GM21526 (cell line): Measurements from ENCODE around the gene NUAK2.

Experiments
- ATAC-seq: cut with Tn5 transposase; IDR thresholded peaks from one replicate; pipeline ENCODE4 v1.9.1; 2021; ENCODE audit warnings: moderate library complexity; ENCODE audit not compliant: unreplicated experiment, low FRiP score

Gene NUAK2

DNA sequence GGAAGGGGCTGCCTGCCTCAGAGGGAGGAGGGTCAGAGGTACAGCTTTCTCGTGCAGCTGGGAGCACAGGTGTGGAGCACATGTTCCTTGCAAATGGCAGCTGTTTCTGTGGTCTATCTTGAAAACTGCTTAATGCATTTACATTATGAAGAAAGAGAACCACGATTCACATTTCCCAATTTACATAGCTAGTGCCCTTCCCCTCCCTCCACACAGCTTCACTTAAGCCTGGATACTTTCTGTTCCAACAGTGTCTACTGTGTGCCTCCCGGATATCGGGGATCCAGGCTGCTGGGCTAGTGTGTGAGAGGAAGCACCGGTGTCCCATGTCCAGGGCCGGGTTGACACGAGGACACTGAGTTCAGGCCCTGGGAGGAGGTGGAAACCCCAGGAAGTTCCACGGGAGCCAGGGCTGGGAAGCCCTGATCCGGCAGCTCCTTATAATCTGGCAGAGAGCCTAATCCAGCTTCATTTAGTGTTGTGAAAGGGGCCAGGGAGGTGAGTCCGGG lies 62.2 kb downstream of the NUAK2 start:
- ATAC-seq: no peak

DNA sequence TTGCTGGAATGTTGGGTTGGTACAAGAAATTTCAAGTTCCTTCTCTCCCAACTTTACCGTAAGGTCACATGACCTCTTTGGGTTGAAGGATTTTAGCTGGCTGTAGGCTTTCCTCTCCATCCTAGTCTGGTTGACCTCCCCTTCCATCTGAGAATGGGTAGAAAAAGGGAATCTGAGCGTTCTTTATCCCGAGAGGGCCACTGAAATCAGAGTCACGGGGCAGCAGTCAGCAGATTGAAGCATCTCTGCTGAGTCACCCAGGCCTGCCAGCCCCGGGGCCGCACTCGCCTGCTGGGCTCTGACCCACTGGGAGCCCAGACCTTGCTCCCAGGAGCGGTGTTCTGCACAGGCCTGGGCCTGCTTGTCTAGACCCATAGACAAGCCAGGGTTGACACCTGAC lies 62.8 kb downstream of the NUAK2 start:
- no peak for ATAC-seq

DNA sequence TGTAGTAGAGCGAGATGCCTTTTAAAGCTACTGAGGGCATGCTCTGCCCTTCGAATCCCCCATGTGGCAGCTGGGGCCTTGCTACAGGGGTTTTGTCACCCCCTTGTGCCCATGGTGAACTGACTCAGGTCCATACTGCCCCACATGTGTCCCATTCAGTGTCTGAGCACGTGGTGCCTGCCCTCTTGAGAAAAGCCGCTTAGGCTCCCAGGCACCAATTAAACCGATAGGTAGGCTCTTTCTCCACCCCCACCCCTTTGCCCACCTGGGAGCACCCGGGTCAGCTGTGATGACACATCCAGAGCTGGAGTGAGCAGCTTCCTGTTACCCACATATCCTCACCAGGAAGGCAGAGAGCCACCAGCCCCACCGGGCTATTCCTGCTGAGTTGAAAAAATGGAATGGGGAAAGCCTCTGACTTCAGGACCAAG lies 63.3 kb downstream of the NUAK2 start:
- ATAC-seq: no peak

DNA sequence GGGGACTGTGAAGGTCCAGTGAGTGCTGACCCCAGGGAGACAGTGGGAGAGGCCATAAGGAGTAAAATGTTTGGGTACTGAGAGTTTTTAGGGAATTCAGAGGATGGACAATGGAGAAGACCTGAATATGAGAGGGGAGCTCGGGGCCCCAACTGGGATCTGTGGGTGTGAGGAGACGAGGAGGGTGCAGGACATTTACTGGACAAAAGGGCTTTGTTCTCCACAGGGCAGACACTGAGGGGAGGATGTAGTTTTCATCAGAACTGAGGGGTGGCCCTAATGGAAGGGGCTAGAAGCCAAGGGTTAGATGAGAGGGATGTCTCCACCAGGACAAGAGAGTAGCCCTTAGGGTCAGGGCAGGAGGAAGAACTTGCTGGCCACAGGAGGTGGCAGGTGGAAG lies 63.8 kb downstream of the NUAK2 start:
- ATAC-seq: no peak

DNA sequence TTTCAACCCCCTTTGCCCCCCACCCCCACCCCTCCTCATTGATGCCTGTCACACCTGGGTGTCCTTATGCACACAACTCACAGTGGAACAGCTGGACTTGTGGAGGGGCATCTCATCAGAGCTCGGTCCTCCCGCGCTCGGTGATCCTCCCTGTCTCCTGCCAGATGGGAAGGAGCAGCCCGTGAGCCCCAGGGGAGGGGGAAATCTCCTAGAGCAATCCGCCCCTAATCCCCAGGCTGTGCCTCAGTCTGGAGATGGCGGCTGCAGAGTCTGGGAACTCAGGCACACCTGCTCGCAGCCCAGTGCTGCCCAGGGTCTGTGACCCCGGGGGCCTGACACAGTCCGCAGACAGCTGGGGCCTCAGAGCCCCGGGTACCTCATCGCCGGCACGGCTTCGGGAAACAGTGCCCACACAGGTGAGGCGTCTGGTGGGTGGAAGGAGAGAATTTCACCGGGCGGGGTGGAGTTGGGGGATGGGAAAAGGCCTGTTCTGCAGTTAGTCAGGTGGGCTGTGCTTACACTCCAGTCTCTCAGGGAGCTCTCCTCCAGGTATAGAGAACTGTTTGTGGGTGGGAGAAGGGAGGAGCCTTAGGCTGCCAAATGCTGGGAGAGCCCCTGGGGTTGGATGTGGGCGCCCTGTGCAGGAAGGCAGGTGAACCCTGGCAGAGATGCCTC lies 64.5 kb downstream of the NUAK2 start:
- ATAC-seq: no peak

DNA sequence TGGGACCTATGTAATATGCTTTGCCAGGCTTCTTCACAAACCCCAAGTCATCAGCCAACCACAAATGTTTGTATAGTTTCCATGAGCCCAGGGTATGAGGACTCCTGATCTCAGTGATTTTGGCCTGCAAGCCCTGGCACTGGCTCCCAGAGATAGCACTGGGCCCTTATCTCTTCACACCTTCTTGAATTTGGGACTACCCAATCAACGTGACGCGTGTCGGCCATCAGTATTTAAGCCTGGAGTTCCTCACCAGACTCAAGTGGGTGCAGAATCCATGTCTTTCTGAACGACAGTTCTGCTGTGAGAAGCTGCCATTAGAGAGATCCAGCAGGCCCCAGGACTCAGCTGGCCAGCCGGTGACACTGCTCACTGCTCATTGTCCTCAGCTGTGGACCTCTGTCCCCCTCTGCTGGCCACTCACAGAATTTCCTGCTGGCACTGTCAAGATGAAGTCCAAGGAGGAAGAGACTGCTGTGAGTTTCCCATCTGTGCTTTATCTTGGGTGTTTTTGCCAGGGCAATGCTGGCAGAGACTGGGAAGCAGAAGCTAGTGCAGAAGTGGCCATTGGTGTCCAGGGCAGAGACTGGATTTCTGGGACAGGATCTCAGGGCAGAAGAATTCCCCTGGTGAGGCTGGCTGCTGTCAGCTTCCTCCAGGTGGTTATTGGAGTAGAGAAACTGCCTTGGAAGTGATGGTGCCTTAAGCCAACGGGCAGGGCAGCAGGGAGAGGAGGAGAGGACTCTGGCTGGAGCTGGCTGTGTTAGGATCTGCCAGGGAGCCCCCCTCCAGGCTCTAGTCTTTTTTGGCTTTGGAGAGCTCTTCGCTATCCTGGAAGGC lies 65.4 kb downstream of the NUAK2 start:
- ATAC-seq: no peak
